Chondrocyte (in vitro differentiated cells): ENCODE measurements around the gene CHRM2. TPM values are rescaled to one million over a fixed set of nuclear protein-coding genes. Genes with fewer than 3 reads are reported as not detected.

Experiments used
- DNase-seq: peaks from one replicate; pipeline ENCODE4 v3.0.0; 2021; ENCODE audit warnings: mixed read lengths, low spot score
- H3K27ac Mint-ChIP-seq: one replicate; pipeline ENCODE4 v1.8.0; 2021; ENCODE audit warnings: mild to moderate bottlenecking, moderate library complexity, mixed read lengths; ENCODE audit not compliant: unreplicated experiment
- H3K27me3 Mint-ChIP-seq: 2 replicates; pipeline ENCODE4 v1.8.0; 2021; ENCODE audit warnings: low read depth, mixed read lengths
- H3K36me3 Mint-ChIP-seq: 2 replicates; pipeline ENCODE4 v1.8.0; 2021; ENCODE audit warnings: low read depth, mixed read lengths
- H3K4me1 Mint-ChIP-seq: 2 replicates; pipeline ENCODE4 v1.8.0; 2021; ENCODE audit warnings: low read depth, mild to moderate bottlenecking, mixed read lengths
- H3K4me3 Mint-ChIP-seq: one replicate; pipeline ENCODE4 v1.8.0; 2021; ENCODE audit warnings: mild to moderate bottlenecking, moderate library complexity, mixed read lengths; ENCODE audit not compliant: unreplicated experiment
- H3K9me3 Mint-ChIP-seq: 2 replicates; pipeline ENCODE4 v1.8.0; 2021; ENCODE audit warnings: low read depth, mixed read lengths
- CTCF ChIP-seq: fragments of 200-600 bp; sonication (generic); IDR thresholded peaks from 2 replicates; pipeline ENCODE4 v1.5.0; 2021; ENCODE audit warnings: antibody characterized with exemption, mild to moderate bottlenecking, moderate library complexity
- total RNA-seq: library from RNA; stranded (reverse); gene quantifications from 3 replicates; pipeline ENCODE4 v1.2.1, GENCODE V29; 2021

The CHRM2 gene
- total RNA-seq, 1 donor from 2014 or later = not detected

GRCh38 chr7:136912339-136912738, 43.9 kb downstream of the CHRM2 start:
- peaks cover 1% of the 10 kb centered on the region for H3K27me3 Mint-ChIP-seq
- no peak for DNase-seq
- no peak overlapping the region for H3K4me3 Mint-ChIP-seq
- H3K9me3 Mint-ChIP-seq = no peaks in the 10 kb centered on the region
- H3K27ac Mint-ChIP-seq = no peak overlapping the region
- no peaks in the 10 kb centered on the region for H3K4me1 Mint-ChIP-seq
- no peaks in the 10 kb centered on the region for H3K36me3 Mint-ChIP-seq
- no peak for TF ChIP-seq CTCF

- no peaks in the 10 kb centered on the region for H3K36me3 Mint-ChIP-seq
These were observed 45.6 kb downstream of the CHRM2 start for GRCh38 chr7:136914016-136914415.

DNA sequence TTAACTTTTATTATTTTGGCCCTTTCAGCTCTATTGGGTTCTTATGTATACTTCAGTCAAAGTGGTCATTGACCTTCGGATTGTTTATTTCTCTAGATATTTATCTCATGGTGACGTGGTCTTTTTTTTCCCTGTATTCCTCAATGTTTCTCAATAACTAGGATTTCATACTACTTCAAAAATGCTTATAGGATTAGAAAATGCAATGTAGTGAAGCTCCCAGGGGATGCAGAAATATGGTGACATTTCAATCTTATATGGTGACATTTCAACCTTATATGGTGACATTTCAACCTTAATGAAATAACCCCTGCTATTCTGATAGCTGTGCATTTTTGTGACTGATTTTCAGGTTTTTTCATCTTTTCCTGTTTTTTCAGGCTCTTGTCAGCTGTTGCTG, 51.4 kb downstream of the CHRM2 start:
- DNase-seq = no peak
- no peak overlapping the region for H3K4me3 Mint-ChIP-seq
- H3K27me3 Mint-ChIP-seq = peaks cover 1% of the 10 kb centered on the region
- H3K9me3 Mint-ChIP-seq = no peaks in the 10 kb centered on the region
- no peak for TF ChIP-seq CTCF
- no peak overlapping the region for H3K27ac Mint-ChIP-seq
- H3K4me1 Mint-ChIP-seq = peaks cover under 1% of the 10 kb centered on the region
- H3K36me3 Mint-ChIP-seq = no peaks in the 10 kb centered on the region

More at GRCh38 chr7:136914016-136914415, 45.6 kb downstream of the CHRM2 start:
- Mint-ChIP-seq H3K9me3 (no peaks in the 10 kb centered on the region), H3K4me1 (no peaks in the 10 kb centered on the region), H3K4me3 (no peak overlapping the region), H3K27me3 (peaks cover 1% of the 10 kb centered on the region), H3K27ac (no peak overlapping the region)
- DNase-seq = no peak
- TF ChIP-seq CTCF = no peak

DNA sequence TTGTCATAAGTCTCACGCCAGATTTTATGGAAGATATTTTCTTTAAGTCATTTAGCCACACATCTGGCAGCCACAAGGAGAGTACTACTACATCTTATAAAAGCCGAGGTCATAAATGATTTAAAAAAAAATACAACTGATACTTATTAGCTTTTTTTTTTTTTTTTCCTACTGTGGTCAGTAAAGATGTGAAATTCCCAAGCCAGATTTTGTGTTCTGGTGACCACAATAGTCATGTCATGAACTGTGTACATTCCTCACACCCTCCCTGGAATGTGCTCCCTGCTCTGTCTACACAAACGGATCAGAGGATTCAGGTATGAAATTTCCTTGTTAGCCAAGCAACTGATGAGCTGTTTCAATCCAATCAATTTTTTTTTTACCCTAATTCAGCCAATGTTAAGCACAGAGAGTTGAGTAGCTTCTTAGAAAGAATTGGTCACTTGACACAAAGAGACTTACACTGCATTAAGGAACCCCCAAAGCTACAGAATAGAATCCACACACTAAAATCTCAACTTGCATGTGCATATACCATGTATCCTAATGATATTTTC, 54.7 kb downstream of the CHRM2 start:
- TF ChIP-seq CTCF = no peak
- H3K36me3 Mint-ChIP-seq = no peaks in the 10 kb centered on the region
- no peak overlapping the region for H3K4me3 Mint-ChIP-seq
- peaks cover 6% of the 10 kb centered on the region for H3K4me1 Mint-ChIP-seq
- H3K27ac Mint-ChIP-seq = no peak overlapping the region
- H3K27me3 Mint-ChIP-seq = no peaks in the 10 kb centered on the region
- H3K9me3 Mint-ChIP-seq = no peaks in the 10 kb centered on the region
- DNase-seq = no peak

- H3K36me3 Mint-ChIP-seq = no peaks in the 10 kb centered on the region
- TF ChIP-seq CTCF = no peak
- DNase-seq = no peak
These were observed 56.6 kb downstream of the CHRM2 start for GRCh38 chr7:136925044-136925443.

More at GRCh38 chr7:136925044-136925443, 56.6 kb downstream of the CHRM2 start:
- no peak overlapping the region for H3K4me3 Mint-ChIP-seq
- no peaks in the 10 kb centered on the region for H3K9me3 Mint-ChIP-seq
- H3K27me3 Mint-ChIP-seq = no peaks in the 10 kb centered on the region
- no peak overlapping the region for H3K27ac Mint-ChIP-seq
- peaks cover 6% of the 10 kb centered on the region for H3K4me1 Mint-ChIP-seq
